OCI-LY1 (cell line): ENCODE data around the gene DEGS1.

Experiments used
- H2AFZ ChIP-seq: fragments of 200-600 bp; sonication (generic), shearing (Covaris generic); 2 replicates; pipeline ENCODE4 v1.6.0; 2014; ENCODE audit warnings: antibody characterized with exemption, mild to moderate bottlenecking, low read length
- H3F3A ChIP-seq: fragments of 200-600 bp; sonication (generic), shearing (Covaris generic); 2 replicates; pipeline ENCODE4 v1.6.0; 2014; ENCODE audit warnings: mild to moderate bottlenecking, antibody characterized with exemption, low read length, moderate library complexity; ENCODE audit not compliant: insufficient read depth
- H3K27ac ChIP-seq: fragments of 200-600 bp; sonication (generic); 2 replicates; pipeline ENCODE4 v1.5.1; 2014; ENCODE audit warnings: low read length, mixed run types, mild to moderate bottlenecking, low read depth; ENCODE audit not compliant: poor library complexity, severe bottlenecking
- H3K27me3 ChIP-seq: fragments of 200-600 bp; sonication (generic); 2 replicates; pipeline ENCODE4 v1.6.0; 2014; ENCODE audit warnings: antibody characterized with exemption, mild to moderate bottlenecking, low read length, moderate library complexity; ENCODE audit not compliant: insufficient read depth
- H3K36me3 ChIP-seq: fragments of 200-600 bp; sonication (generic); 2 replicates; pipeline ENCODE4 v1.6.1; 2014; ENCODE audit warnings: mild to moderate bottlenecking, antibody characterized with exemption, low read length, moderate library complexity, mixed read lengths; ENCODE audit not compliant: insufficient read depth
- H3K4me1 ChIP-seq: fragments of 200-600 bp; sonication (generic); 2 replicates; pipeline ENCODE4 v1.5.1; 2014; ENCODE audit warnings: mild to moderate bottlenecking, low read length, moderate library complexity; ENCODE audit not compliant: insufficient read depth, severe bottlenecking
- H3K4me2 ChIP-seq: fragments of 200-600 bp; sonication (generic), shearing (Covaris generic); 2 replicates; pipeline ENCODE4 v1.6.1; 2014; ENCODE audit warnings: low read length
- H3K4me3 ChIP-seq: fragments of 200-600 bp; sonication (generic); 2 replicates; pipeline ENCODE4 v1.5.1; 2014; ENCODE audit warnings: low read length, low read depth, mild to moderate bottlenecking, mixed read lengths; ENCODE audit not compliant: poor library complexity, severe bottlenecking
- H3K79me2 ChIP-seq: fragments of 200-600 bp; shearing (Covaris generic); 2 replicates; pipeline ENCODE4 v1.6.1; 2016; ENCODE audit warnings: mixed run types, low read length, mixed read lengths; ENCODE audit not compliant: insufficient read depth
- H3K9ac ChIP-seq: fragments of 200-600 bp; sonication (generic), shearing (Covaris generic); 2 replicates; pipeline ENCODE4 v1.6.1; 2014; ENCODE audit warnings: mild to moderate bottlenecking, low read length, mixed read lengths
- H3K9me2 ChIP-seq: fragments of 200-600 bp; sonication (generic), shearing (Covaris generic); 2 replicates; pipeline ENCODE4 v1.6.1; 2014; ENCODE audit warnings: low read depth, mild to moderate bottlenecking, low read length, mixed read lengths
- H3K9me3 ChIP-seq: fragments of 200-600 bp; shearing (Covaris generic); 2 replicates; pipeline ENCODE4 v1.6.1; 2014; ENCODE audit warnings: low read length, mixed read lengths
- H4K20me1 ChIP-seq: fragments of 200-600 bp; sonication (generic), shearing (Covaris generic); 2 replicates; pipeline ENCODE4 v1.6.0; 2016; ENCODE audit warnings: mild to moderate bottlenecking, low read length; ENCODE audit not compliant: insufficient read depth
- CTCF ChIP-seq: fragments of 200-600 bp; sonication (generic), shearing (Covaris generic); IDR thresholded peaks from 2 replicates; pipeline ENCODE4 v1.5.1; 2017; ENCODE audit warnings: mild to moderate bottlenecking, antibody characterized with exemption, low read length, moderate library complexity, mixed read lengths
- EZH2 ChIP-seq: fragments of 200-600 bp; sonication (generic), shearing (Covaris generic); IDR thresholded peaks from 2 replicates; pipeline ENCODE4 v1.8.0; 2017; ENCODE audit warnings: borderline replicate concordance, mixed run types, mild to moderate bottlenecking, antibody characterized with exemption, low read length, moderate library complexity, mixed read lengths

DEGS1 gene

GRCh38 chr1:224138198-224138597 is 44.8 kb upstream of the DEGS1 start:
- no peak for TF ChIP-seq CTCF
- TF ChIP-seq EZH2 = no peak

GRCh38 chr1:224141693-224142092 is 41.3 kb upstream of the DEGS1 start:
- Histone ChIP-seq H3K4me3 (no peak overlapping the region), H3K27ac (no peak overlapping the region), H3K9me3 (no peaks in the 10 kb centered on the region), H3K4me2 (no peak overlapping the region), H3K79me2 (no peaks in the 10 kb centered on the region), H3K27me3 (no peaks in the 10 kb centered on the region), H3K36me3 (peaks cover 35% of the 10 kb centered on the region), H3K9me2 (no peaks in the 10 kb centered on the region), H3K9ac (no peak overlapping the region), H3F3A (no peaks in the 10 kb centered on the region), H2AFZ (no peak overlapping the region), H4K20me1 (no peaks in the 10 kb centered on the region), H3K4me1 (peaks cover 5% of the 10 kb centered on the region)
- TF ChIP-seq CTCF (no peak), EZH2 (no peak)

More at GRCh38 chr1:224138198-224138597, 44.8 kb upstream of the DEGS1 start:
- no peak overlapping the region for H3K9ac ChIP-seq
- peaks cover 60% of the 10 kb centered on the region for H3K36me3 ChIP-seq
- H3K9me3 ChIP-seq = no peaks in the 10 kb centered on the region
- H3K27me3 ChIP-seq = no peaks in the 10 kb centered on the region
- H3K27ac ChIP-seq = no peak overlapping the region
- peaks cover 4% of the 10 kb centered on the region; the same call in 1 of the 2 replicates for H3F3A ChIP-seq
- no peak overlapping the region for H3K4me2 ChIP-seq
- H3K4me3 ChIP-seq = no peak overlapping the region
- H3K79me2 ChIP-seq = no peaks in the 10 kb centered on the region
- no peaks in the 10 kb centered on the region for H3K4me1 ChIP-seq
- no peak overlapping the region for H2AFZ ChIP-seq
- H4K20me1 ChIP-seq = no peaks in the 10 kb centered on the region
- no peaks in the 10 kb centered on the region for H3K9me2 ChIP-seq

GRCh38 chr1:224149709-224150108 is 33.3 kb upstream of the DEGS1 start:
- H3K27ac ChIP-seq = no peak overlapping the region
- no peaks in the 10 kb centered on the region for H3F3A ChIP-seq
- no peak overlapping the region for H3K4me2 ChIP-seq
- no peak overlapping the region for H3K9ac ChIP-seq
- H3K9me3 ChIP-seq = no peaks in the 10 kb centered on the region
- H2AFZ ChIP-seq = no peak overlapping the region
- no peaks in the 10 kb centered on the region for H3K9me2 ChIP-seq
- H3K79me2 ChIP-seq = no peaks in the 10 kb centered on the region
- no peak for TF ChIP-seq CTCF
- TF ChIP-seq EZH2 = no peak
- no peaks in the 10 kb centered on the region for H3K27me3 ChIP-seq
- no peak overlapping the region for H3K4me3 ChIP-seq
- H3K36me3 ChIP-seq = peaks cover 7% of the 10 kb centered on the region
- no peaks in the 10 kb centered on the region for H4K20me1 ChIP-seq
- H3K4me1 ChIP-seq = peaks cover 7% of the 10 kb centered on the region
